ENCODE data around the gene UBE3B.
A peak's percentile ranks its signal among the peaks of the same experiment; 100 is the strongest.

Gene UBE3B

GRCh38 chr12:109502332-109502731 is 24.9 kb downstream of the UBE3B start:
- DNase-seq (ENCODE audit: low spot score in 2 of 2) (no peak), ATAC-seq (ENCODE audit: low read depth) (no peak)
- no peaks in the 10 kb centered on the region for H3K4me1 Mint-ChIP-seq
- H3K36me3 Mint-ChIP-seq: peaks cover 42% of the 10 kb centered on the region
- no peak overlapping the region for H3K4me3 Mint-ChIP-seq
- H3K27me3 Mint-ChIP-seq: no peaks in the 10 kb centered on the region
- no peaks in the 10 kb centered on the region for H3K9me3 Mint-ChIP-seq
- H3K27ac Mint-ChIP-seq: no peak overlapping the region

GRCh38 chr12:109503611-109504010 is 26.2 kb downstream of the UBE3B start:
- no peaks in the 10 kb centered on the region for H3K27me3 Mint-ChIP-seq
- DNase-seq (ENCODE audit: low spot score in 2 of 2) (no peak), ATAC-seq (ENCODE audit: low read depth) (no peak)
- H3K27ac Mint-ChIP-seq: no peak overlapping the region
- no peaks in the 10 kb centered on the region for H3K4me1 Mint-ChIP-seq
- no peak overlapping the region for H3K4me3 Mint-ChIP-seq
- peaks cover 37% of the 10 kb centered on the region for H3K36me3 Mint-ChIP-seq
- H3K9me3 Mint-ChIP-seq: no peaks in the 10 kb centered on the region

GRCh38 chr12:109504068-109504467 is 26.6 kb downstream of the UBE3B start:
- H3K27ac Mint-ChIP-seq: no peak overlapping the region
- peaks cover 39% of the 10 kb centered on the region for H3K36me3 Mint-ChIP-seq
- H3K27me3 Mint-ChIP-seq: no peaks in the 10 kb centered on the region
- no peak overlapping the region for H3K4me3 Mint-ChIP-seq
- no peak for ATAC-seq (ENCODE audit: low read depth)
- no peaks in the 10 kb centered on the region for H3K9me3 Mint-ChIP-seq
- H3K4me1 Mint-ChIP-seq: no peaks in the 10 kb centered on the region
- DNase-seq (ENCODE audit: low spot score in 2 of 2): no peak

GRCh38 chr12:109510196-109510595 is 32.8 kb downstream of the UBE3B start:
- Mint-ChIP-seq H3K4me1 (no peaks in the 10 kb centered on the region), H3K9me3 (no peaks in the 10 kb centered on the region), H3K27me3 (no peaks in the 10 kb centered on the region), H3K36me3 (peaks cover 54% of the 10 kb centered on the region), H3K27ac (no peak overlapping the region), H3K4me3 (no peak overlapping the region)
- ATAC-seq (ENCODE audit: low read depth): no peak
- DNase-seq (ENCODE audit: low spot score in 2 of 2): no peak

GRCh38 chr12:109512608-109513007 is 35.2 kb downstream of the UBE3B start:
- no peak for ATAC-seq (ENCODE audit: low read depth)
- Mint-ChIP-seq H3K27me3 (no peaks in the 10 kb centered on the region), H3K36me3 (peaks cover 53% of the 10 kb centered on the region), H3K4me1 (no peaks in the 10 kb centered on the region), H3K27ac (no peak overlapping the region), H3K9me3 (no peaks in the 10 kb centered on the region), H3K4me3 (no peak overlapping the region)
- no peak for DNase-seq (ENCODE audit: low spot score in 2 of 2)

GRCh38 chr12:109513051-109513450 is 35.6 kb downstream of the UBE3B start:
- no peak for DNase-seq (ENCODE audit: low spot score in 2 of 2)
- no peak overlapping the region for H3K27ac Mint-ChIP-seq

GRCh38 chr12:109513977-109514376 is 36.5 kb downstream of the UBE3B start:
- H3K9me3 Mint-ChIP-seq: no peaks in the 10 kb centered on the region
- no peaks in the 10 kb centered on the region for H3K4me1 Mint-ChIP-seq
- ATAC-seq (ENCODE audit: low read depth) (no peak), DNase-seq (ENCODE audit: low spot score in 2 of 2) (no peak)
- no peak overlapping the region for H3K4me3 Mint-ChIP-seq
- H3K36me3 Mint-ChIP-seq: peaks cover 56% of the 10 kb centered on the region
- no peak overlapping the region for H3K27ac Mint-ChIP-seq
- H3K27me3 Mint-ChIP-seq: no peaks in the 10 kb centered on the region

More at GRCh38 chr12:109513051-109513450, 35.6 kb downstream of the UBE3B start:
- H3K36me3 Mint-ChIP-seq: peaks cover 54% of the 10 kb centered on the region
- no peak for ATAC-seq (ENCODE audit: low read depth)
- no peak overlapping the region for H3K4me3 Mint-ChIP-seq
- H3K9me3 Mint-ChIP-seq: no peaks in the 10 kb centered on the region
- no peaks in the 10 kb centered on the region for H3K4me1 Mint-ChIP-seq
- H3K27me3 Mint-ChIP-seq: no peaks in the 10 kb centered on the region

GRCh38 chr12:109517619-109518018 is 40.2 kb downstream of the UBE3B start:
- no peaks in the 10 kb centered on the region for H3K9me3 Mint-ChIP-seq
- DNase-seq (ENCODE audit: low spot score in 2 of 2) (no peak), ATAC-seq (ENCODE audit: low read depth) (no peak)
- no peak overlapping the region for H3K27ac Mint-ChIP-seq
- no peak overlapping the region for H3K4me3 Mint-ChIP-seq
- peaks cover 46% of the 10 kb centered on the region for H3K36me3 Mint-ChIP-seq
- H3K4me1 Mint-ChIP-seq: no peaks in the 10 kb centered on the region
- no peaks in the 10 kb centered on the region for H3K27me3 Mint-ChIP-seq

GRCh38 chr12:109518820-109519665 is 41.6 kb downstream of the UBE3B start:
- H3K36me3 Mint-ChIP-seq: peaks cover 45% of the 10 kb centered on the region
- H3K4me1 Mint-ChIP-seq: no peaks in the 10 kb centered on the region
- ATAC-seq (ENCODE audit: low read depth) (peak; percentile 47), DNase-seq (ENCODE audit: low spot score in 2 of 2) (peak; percentile 42 to 48)
- H3K9me3 Mint-ChIP-seq: no peaks in the 10 kb centered on the region
- no peak overlapping the region for H3K27ac Mint-ChIP-seq
- H3K27me3 Mint-ChIP-seq: no peaks in the 10 kb centered on the region
- H3K4me3 Mint-ChIP-seq: no peak overlapping the region

GRCh38 chr12:109519787-109520186 is 42.4 kb downstream of the UBE3B start:
- Mint-ChIP-seq H3K4me3 (no peak overlapping the region), H3K9me3 (no peaks in the 10 kb centered on the region), H3K4me1 (no peaks in the 10 kb centered on the region), H3K36me3 (peaks cover 42% of the 10 kb centered on the region), H3K27ac (no peak overlapping the region), H3K27me3 (no peaks in the 10 kb centered on the region)
- no peak for DNase-seq (ENCODE audit: low spot score in 2 of 2)
- ATAC-seq (ENCODE audit: low read depth): no peak

- H3K4me1 Mint-ChIP-seq: no peaks in the 10 kb centered on the region
- DNase-seq (ENCODE audit: low spot score in 2 of 2) (no peak), ATAC-seq (ENCODE audit: low read depth) (no peak)
- no peaks in the 10 kb centered on the region for H3K9me3 Mint-ChIP-seq
- no peaks in the 10 kb centered on the region for H3K27me3 Mint-ChIP-seq
- H3K27ac Mint-ChIP-seq: no peak overlapping the region
- peaks cover 41% of the 10 kb centered on the region for H3K36me3 Mint-ChIP-seq
- no peak overlapping the region for H3K4me3 Mint-ChIP-seq
Measured at GRCh38 chr12:109521831-109522230, 44.4 kb downstream of the UBE3B start.

GRCh38 chr12:109523071-109523470 is 45.6 kb downstream of the UBE3B start:
- no peak for DNase-seq (ENCODE audit: low spot score in 2 of 2)
- H3K4me1 Mint-ChIP-seq: no peaks in the 10 kb centered on the region
- no peak for ATAC-seq (ENCODE audit: low read depth)
- H3K9me3 Mint-ChIP-seq: no peaks in the 10 kb centered on the region
- no peak overlapping the region for H3K4me3 Mint-ChIP-seq
- H3K36me3 Mint-ChIP-seq: peaks cover 41% of the 10 kb centered on the region
- no peak overlapping the region for H3K27ac Mint-ChIP-seq
- no peaks in the 10 kb centered on the region for H3K27me3 Mint-ChIP-seq

- DNase-seq (ENCODE audit: low spot score in 2 of 2) (no peak), ATAC-seq (ENCODE audit: low read depth) (no peak)
- no peak overlapping the region for H3K27ac Mint-ChIP-seq
- no peaks in the 10 kb centered on the region for H3K9me3 Mint-ChIP-seq
- peaks cover 39% of the 10 kb centered on the region for H3K36me3 Mint-ChIP-seq
- no peaks in the 10 kb centered on the region for H3K4me1 Mint-ChIP-seq
- H3K27me3 Mint-ChIP-seq: no peaks in the 10 kb centered on the region
- H3K4me3 Mint-ChIP-seq: no peak overlapping the region
Measured at GRCh38 chr12:109523504-109523903, 46.1 kb downstream of the UBE3B start.

- Mint-ChIP-seq H3K4me3 (no peak overlapping the region), H3K4me1 (no peaks in the 10 kb centered on the region), H3K9me3 (no peaks in the 10 kb centered on the region), H3K27ac (no peak overlapping the region), H3K36me3 (peaks cover 36% of the 10 kb centered on the region), H3K27me3 (no peaks in the 10 kb centered on the region)
- DNase-seq (ENCODE audit: low spot score in 2 of 2) (no peak), ATAC-seq (ENCODE audit: low read depth) (no peak)
Measured at GRCh38 chr12:109524466-109525278, 47.2 kb downstream of the UBE3B start.
